Measurements from ENCODE around the gene CYP4F8. TPM values are rescaled to one million over a fixed set of nuclear protein-coding genes. Genes with fewer than 3 reads are reported as not detected.

The CYP4F8 gene
- total RNA-seq (2014; rRNA removed; shearing (Covaris generic)) (not detected in 2 replicates), total RNA-seq (2022) (not detected in 2 replicates), Bru-seq, nascent RNA (not detected), BruChase-seq, experiment 1, labeled RNA remaining after a 6-hour chase (not detected), BruChase-seq, experiment 2, labeled RNA remaining after a 2-hour chase (not detected)
- long read RNA-seq, result 0 reads

- Histone ChIP-seq H4K20me1 (ENCODE audit: insufficient read depth, low read length) (no peaks in the 10 kb centered on the region), H3K4me1 (ENCODE audit: insufficient read depth, low read length, poor library complexity, severe bottlenecking) (no peaks in the 10 kb centered on the region), H3K79me2 (ENCODE audit: insufficient read depth, low read depth, low read length) (no peaks in the 10 kb centered on the region), H3K36me3 (ENCODE audit: insufficient read depth, low read length) (no peaks in the 10 kb centered on the region), H3K27ac (ENCODE audit: low read depth, low read length, poor library complexity, severe bottlenecking) (no peak within 1 kb of the TSS), H3K9me3 (ENCODE audit: low read length) (no peaks in the 10 kb centered on the region), H3K9me2 (ENCODE audit: insufficient read depth, low read length) (no peaks in the 10 kb centered on the region), H3K4me2 (ENCODE audit: low read length) (no peak within 1 kb of the TSS), H3K4me3 (ENCODE audit: low read depth, low read length, poor library complexity, severe bottlenecking) (no peak within 1 kb of the TSS), H2AFZ (ENCODE audit: low read length) (no peak within 1 kb of the TSS)
- TF ChIP-seq EZH2phosphoT487 (IDR thresholded peaks at IDR 0.05; ENCODE audit: borderline replicate concordance, low read depth, low read length) (no peak), CTCF (conservative IDR thresholded peaks at IDR 0.05; ENCODE audit: low read length) (no peak)
- DNase-seq (ENCODE audit: low spot score), result no peak
- intact Hi-C loops (cut with micrococcal nuclease; ENCODE audit: unreplicated experiment), result no loop called here
- ChIA-PET CTCF (ENCODE audit: unreplicated experiment) (no interaction called here), POLR2A (no interaction called here)
- no TSS peak for BruUV-seq (replicated peaks)
These were observed at the start of gene CYP4F8 for GRCh38 chr19:15614507-15615379. TSS of gene CYP4F8 (plus strand) at chr19:15615218. CDS start at chr19:15615617, 399 bp downstream.

- BruUV-seq (replicated peaks), result no TSS peak
- POLR2A ChIA-PET, result no interaction called here
- H3K27ac ChIP-seq (ENCODE audit: low read depth, low read length, poor library complexity, severe bottlenecking), result no peak overlapping the region
- no peaks in the 10 kb centered on the region for H3K9me2 ChIP-seq (ENCODE audit: insufficient read depth, low read length)
- TF ChIP-seq CTCF (conservative IDR thresholded peaks at IDR 0.05; ENCODE audit: low read length), result no peak
- H3K4me3 ChIP-seq (ENCODE audit: low read depth, low read length, poor library complexity, severe bottlenecking), result no peak overlapping the region
- intact Hi-C loops (cut with micrococcal nuclease; ENCODE audit: unreplicated experiment), result no loop called here
- no peaks in the 10 kb centered on the region for H4K20me1 ChIP-seq (ENCODE audit: insufficient read depth, low read length)
- H3K4me1 ChIP-seq (ENCODE audit: insufficient read depth, low read length, poor library complexity, severe bottlenecking), result no peaks in the 10 kb centered on the region
- no peaks in the 10 kb centered on the region for H3K36me3 ChIP-seq (ENCODE audit: insufficient read depth, low read length)
- no peaks in the 10 kb centered on the region for H3K9me3 ChIP-seq (ENCODE audit: low read length)
- CTCF ChIA-PET (ENCODE audit: unreplicated experiment), result no interaction called here
- no peak overlapping the region for H3K4me2 ChIP-seq (ENCODE audit: low read length)
- H3K79me2 ChIP-seq (ENCODE audit: insufficient read depth, low read depth, low read length), result no peaks in the 10 kb centered on the region
- no peak overlapping the region for H2AFZ ChIP-seq (ENCODE audit: low read length)
- no peak for DNase-seq (ENCODE audit: low spot score)
These were observed 44.6 kb upstream of the CYP4F8 start for GRCh38 chr19:15570420-15570819.

- H3K4me3 ChIP-seq (ENCODE audit: low read depth, low read length, poor library complexity, severe bottlenecking), result no peak overlapping the region
- H3K9me2 ChIP-seq (ENCODE audit: insufficient read depth, low read length), result no peaks in the 10 kb centered on the region
- H3K4me2 ChIP-seq (ENCODE audit: low read length), result no peak overlapping the region
- BruUV-seq (replicated peaks), result no TSS peak
- DNase-seq (ENCODE audit: low spot score), result no peak
- TF ChIP-seq EZH2phosphoT487 (IDR thresholded peaks at IDR 0.05; ENCODE audit: borderline replicate concordance, low read depth, low read length) (no peak), CTCF (conservative IDR thresholded peaks at IDR 0.05; ENCODE audit: low read length) (no peak)
- no peaks in the 10 kb centered on the region for H3K9me3 ChIP-seq (ENCODE audit: low read length)
- intact Hi-C loops (cut with micrococcal nuclease; ENCODE audit: unreplicated experiment), result no loop called here
- H3K79me2 ChIP-seq (ENCODE audit: insufficient read depth, low read depth, low read length), result no peaks in the 10 kb centered on the region
- no peak overlapping the region for H3K27ac ChIP-seq (ENCODE audit: low read depth, low read length, poor library complexity, severe bottlenecking)
- ChIA-PET POLR2A (interaction anchor here (0.6 kb wide), 1 partner anchor 348 kb away, joined by 5 read pairs; no protein-coding TSS in a partner anchor), CTCF (ENCODE audit: unreplicated experiment) (no interaction called here)
- no peaks in the 10 kb centered on the region for H3K4me1 ChIP-seq (ENCODE audit: insufficient read depth, low read length, poor library complexity, severe bottlenecking)
- H4K20me1 ChIP-seq (ENCODE audit: insufficient read depth, low read length), result no peaks in the 10 kb centered on the region
- H3K36me3 ChIP-seq (ENCODE audit: insufficient read depth, low read length), result no peaks in the 10 kb centered on the region
- no peak overlapping the region for H2AFZ ChIP-seq (ENCODE audit: low read length)
These were observed 39.6 kb upstream of the CYP4F8 start for GRCh38 chr19:15575406-15575805.
